GM23338 (cell line): Measurements from ENCODE around the gene CDK4. TPM values are rescaled to one million over a fixed set of nuclear protein-coding genes. Genes with fewer than 3 reads are reported as not detected.
A peak's percentile ranks its signal among the peaks of the same experiment; 100 is the strongest.

Experiments used
- ATAC-seq: fragments of 200-7000 bp; cut with Tn5 transposase; 3 replicates; pipeline ENCODE4 v1.9.1; 2020
- DNase-seq: peaks from one replicate; pipeline ENCODE4 v3.0.0-alpha.2; 2015; ENCODE audit warnings: low spot score
- H2AFZ ChIP-seq: fragments of 200-600 bp; sonication (generic); 2 replicates; pipeline ENCODE4 v1.8.0; 2016; ENCODE audit warnings: antibody characterized with exemption, mild to moderate bottlenecking, moderate library complexity
- H3F3A ChIP-seq: fragments of 200-600 bp; sonication (generic); replicated peaks from 2 replicates; pipeline ENCODE4 v1.8.0; 2017; ENCODE audit warnings: antibody characterized with exemption, mixed run types, low read depth
- H3K27ac ChIP-seq: fragments of 200-600 bp; sonication (generic); 2 replicates; pipeline ENCODE4 v1.6.1; 2016; ENCODE audit warnings: low read depth
- H3K27me3 ChIP-seq: fragments of 200-600 bp; sonication (generic); 2 replicates; pipeline ENCODE4 v1.8.0; 2016; ENCODE audit warnings: mild to moderate bottlenecking, mixed run types, moderate library complexity; ENCODE audit not compliant: insufficient read depth
- H3K36me3 ChIP-seq: fragments of 200-600 bp; sonication (generic); 2 replicates; pipeline ENCODE4 v1.8.0; 2016; ENCODE audit warnings: mild to moderate bottlenecking; ENCODE audit not compliant: insufficient read depth
- H3K4me1 ChIP-seq: fragments of 200-600 bp; sonication (generic); 2 replicates; pipeline ENCODE4 v1.8.0; 2016; ENCODE audit warnings: mild to moderate bottlenecking, moderate library complexity; ENCODE audit not compliant: insufficient read depth
- H3K4me2 ChIP-seq: fragments of 200-600 bp; sonication (generic); 2 replicates; pipeline ENCODE4 v1.7.1; 2017; ENCODE audit warnings: mixed run types
- H3K4me3 ChIP-seq: fragments of 200-600 bp; sonication (generic); 2 replicates; pipeline ENCODE4 v1.6.1; 2016; ENCODE audit warnings: mixed run types
- H3K79me2 ChIP-seq: fragments of 200-600 bp; sonication (generic); replicated peaks from 2 replicates; pipeline ENCODE4 v1.8.0; 2017; ENCODE audit warnings: mild to moderate bottlenecking; ENCODE audit not compliant: insufficient read depth
- H3K9me2 ChIP-seq: fragments of 200-600 bp; sonication (generic); 2 replicates; pipeline ENCODE4 v1.8.0; 2017; ENCODE audit not compliant: insufficient read depth
- H4K20me1 ChIP-seq: fragments of 200-600 bp; sonication (generic); replicated peaks from 2 replicates; pipeline ENCODE4 v1.8.0; 2017; ENCODE audit warnings: mild to moderate bottlenecking; ENCODE audit not compliant: insufficient read depth
- H3K27ac Mint-ChIP-seq: 2 replicates; pipeline ENCODE4 v1.8.0; 2020; ENCODE audit warnings: inconsistent platforms, mild to moderate bottlenecking, moderate library complexity, mixed read lengths
- H3K27me3 Mint-ChIP-seq: 3 replicates; pipeline ENCODE4 v1.8.0; 2022; ENCODE audit warnings: low read depth, mild to moderate bottlenecking, moderate library complexity, mixed read lengths, inconsistent platforms; ENCODE audit not compliant: insufficient read depth, poor library complexity
- H3K36me3 Mint-ChIP-seq: 3 replicates; pipeline ENCODE4 v1.8.0; 2021; ENCODE audit warnings: low read depth, mild to moderate bottlenecking, inconsistent platforms, moderate library complexity, mixed read lengths
- H3K4me1 Mint-ChIP-seq: 3 replicates; pipeline ENCODE4 v1.8.0; 2020; ENCODE audit warnings: mild to moderate bottlenecking, inconsistent platforms, mixed read lengths
- H3K4me3 Mint-ChIP-seq: 3 replicates; pipeline ENCODE4 v1.8.0; 2021; ENCODE audit warnings: moderate library complexity, mild to moderate bottlenecking, inconsistent platforms, mixed read lengths
- H3K9me3 Mint-ChIP-seq: 3 replicates; pipeline ENCODE4 v1.8.0; 2020; ENCODE audit warnings: moderate library complexity, mild to moderate bottlenecking, inconsistent platforms, mixed read lengths
- CREB1 ChIP-seq: fragments of 250-450 bp; sonication (Bioruptor Pico); IDR thresholded peaks from 2 replicates; pipeline ENCODE4 v1.5.0; 2020; ENCODE audit warnings: low read depth, mild to moderate bottlenecking, moderate library complexity
- CTCF ChIP-seq, 2 experiments: fragments of 200-600 bp in 1 of 2; sonication (generic) in 1 of 2; conservative IDR thresholded peaks; 2 replicates each; pipeline versions ENCODE4 v1.5.1 to v1.6.1; 2016 to 2017; ENCODE audit warnings: antibody characterized with exemption in 2 of 2, low read depth in 2 of 2, mild to moderate bottlenecking in 2 of 2, moderate library complexity in 1 of 2
- EZH2 ChIP-seq: fragments of 200-600 bp; sonication (generic); IDR thresholded peaks from one replicate; pipeline ENCODE4 v1.8.0; 2017; ENCODE audit warnings: antibody characterized with exemption, mild to moderate bottlenecking, low read depth; ENCODE audit not compliant: unreplicated experiment
- EZH2phosphoT487 ChIP-seq: fragments of 200-600 bp; sonication (generic); IDR thresholded peaks from one replicate; pipeline ENCODE4 v1.8.1; 2018; ENCODE audit warnings: antibody characterized with exemption; ENCODE audit not compliant: unreplicated experiment
- JUNB ChIP-seq: IDR thresholded peaks from one replicate; pipeline ENCODE4 v1.6.1; 2016; ENCODE audit warnings: antibody characterized with exemption; ENCODE audit not compliant: unreplicated experiment
- POLR2AphosphoS5 ChIP-seq: IDR thresholded peaks from 2 replicates; pipeline ENCODE4 v1.6.1; 2016; ENCODE audit warnings: antibody characterized with exemption, low read depth
- REST ChIP-seq: IDR thresholded peaks from one replicate; pipeline ENCODE4 v1.6.1; 2018; ENCODE audit warnings: antibody characterized with exemption; ENCODE audit not compliant: unreplicated experiment
- ZNF114 ChIP-seq: fragments of 250-450 bp; sonication (Bioruptor Pico); IDR thresholded peaks from 2 replicates; pipeline ENCODE4 v1.5.0; 2020; ENCODE audit warnings: mild to moderate bottlenecking, moderate library complexity
- ZNF331 ChIP-seq: fragments of 250-450 bp; sonication (Bioruptor Pico); IDR thresholded peaks from 2 replicates; pipeline ENCODE4 v1.5.0; 2020; ENCODE audit warnings: low read depth, mild to moderate bottlenecking, moderate library complexity
- ZNF462 ChIP-seq: fragments of 250-450 bp; sonication (Bioruptor Pico); IDR thresholded peaks from 2 replicates; pipeline ENCODE4 v1.5.0; 2020; ENCODE audit warnings: mild to moderate bottlenecking, moderate library complexity
- polyA plus RNA-seq: library from polyadenylated mRNA; unstranded; fragments of >200 nt; fragmentation: Nextera tagmentation; extraction: Ambion mirVana; gene quantifications from 2 replicates; pipeline ENCODE4 v1.2.1, GENCODE V29; 2016
- total RNA-seq: library from RNA; depleted of rRNA; stranded (reverse); fragments of >200 nt; shearing (Covaris generic); gene quantifications from 2 replicates; pipeline ENCODE4 v1.2.3, GENCODE V29; 2014

Gene CDK4
- total and polyA plus RNA-seq, 2 experiments from 2014 or later, result 105 to 198 TPM

- Histone ChIP-seq H3K4me1 (peaks cover 19% of the 10 kb centered on the region), H3K4me2 (peak overlapping the region; percentile 91), H3K9me2 (no peaks in the 10 kb centered on the region), H3K36me3 (no peaks in the 10 kb centered on the region), H3K27ac (no peak overlapping the region), H3F3A (peaks cover 10% of the 10 kb centered on the region), H3K4me3 (peak overlapping the region; percentile 62), H3K27me3 (peaks cover 100% of the 10 kb centered on the region), H4K20me1 (no peaks in the 10 kb centered on the region), H3K79me2 (no peaks in the 10 kb centered on the region), H2AFZ (peak overlapping the region; percentile 76)
- peaks cover 2% of the 10 kb centered on the region for H3K9me3 Mint-ChIP-seq
- peak; percentile 67 for ATAC-seq
- H3K27me3 Mint-ChIP-seq, result peaks cover 91% of the 10 kb centered on the region
- H3K36me3 Mint-ChIP-seq, result no peaks in the 10 kb centered on the region; the same call in 2 of the 3 replicates
- peaks cover 32% of the 10 kb centered on the region for H3K4me1 Mint-ChIP-seq
- no peak for TF ChIP-seq JUNB
- no peak for TF ChIP-seq ZNF462 (CRISPR knock-in tag)
- no peak for TF ChIP-seq REST
- TF ChIP-seq CREB1 (CRISPR knock-in tag), result no peak
- no peak for TF ChIP-seq ZNF331 (CRISPR knock-in tag)
- TF ChIP-seq ZNF114, result no peak
- peak; percentile 56 to 83 for TF ChIP-seq CTCF (conservative IDR thresholded peaks at IDR 0.05; ENCODE audit: low read depth in 2 of 2)
- TF ChIP-seq EZH2, result peak; percentile 75
- TF ChIP-seq POLR2AphosphoS5, result no peak
- TF ChIP-seq EZH2phosphoT487, result no peak
- H3K27ac Mint-ChIP-seq, result no peak overlapping the region
- H3K4me3 Mint-ChIP-seq, result peak overlapping the region; percentile 79
- DNase-seq, result peak; percentile 91
Measured at GRCh38 chr12:57735952-57736740, 16.0 kb downstream of the CDK4 start.
